Jurkat, Clone E6-1 (cell line): ENCODE results near the gene SHANK3.

Source experiments
- DNase-seq: peaks from one replicate; pipeline ENCODE4 v3.0.0-alpha.2; 2011; ENCODE audit warnings: low read depth, low spot score
- H3K4me3 ChIP-seq: 2 replicates; pipeline ENCODE4 v1.5.1; 2011; ENCODE audit warnings: mild to moderate bottlenecking, low read length, control low read depth, moderate library complexity

SHANK3 gene

DNA sequence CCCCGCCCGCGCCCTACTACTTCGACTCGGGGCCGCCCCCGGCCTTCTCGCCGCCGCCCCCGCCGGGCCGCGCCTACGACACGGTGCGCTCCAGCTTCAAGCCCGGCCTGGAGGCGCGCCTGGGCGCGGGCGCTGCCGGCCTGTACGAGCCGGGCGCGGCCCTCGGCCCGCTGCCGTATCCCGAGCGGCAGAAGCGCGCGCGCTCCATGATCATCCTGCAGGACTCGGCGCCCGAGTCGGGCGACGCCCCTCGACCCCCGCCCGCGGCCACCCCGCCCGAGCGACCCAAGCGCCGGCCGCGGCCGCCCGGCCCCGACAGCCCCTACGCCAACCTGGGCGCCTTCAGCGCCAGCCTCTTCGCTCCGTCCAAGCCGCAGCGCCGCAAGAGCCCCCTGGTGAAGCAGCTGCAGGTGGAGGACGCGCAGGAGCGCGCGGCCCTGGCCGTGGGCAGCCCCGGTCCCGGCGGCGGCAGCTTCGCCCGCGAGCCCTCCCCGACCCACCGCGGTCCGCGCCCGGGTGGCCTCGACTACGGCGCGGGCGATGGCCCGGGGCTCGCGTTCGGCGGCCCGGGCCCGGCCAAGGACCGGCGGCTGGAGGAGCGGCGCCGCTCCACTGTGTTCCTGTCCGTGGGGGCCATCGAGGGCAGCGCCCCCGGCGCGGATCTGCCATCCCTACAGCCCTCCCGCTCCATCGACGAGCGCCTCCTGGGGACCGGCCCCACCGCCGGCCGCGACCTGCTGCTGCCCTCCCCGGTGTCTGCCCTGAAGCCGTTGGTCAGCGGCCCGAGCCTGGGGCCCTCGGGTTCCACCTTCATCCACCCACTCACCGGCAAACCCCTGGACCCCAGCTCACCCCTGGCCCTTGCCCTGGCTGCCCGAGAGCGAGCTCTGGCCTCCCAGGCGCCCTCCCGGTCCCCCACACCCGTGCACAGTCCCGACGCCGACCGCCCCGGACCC lies 48.0 kb downstream of the SHANK3 start:
- no peak for DNase-seq
- no peak overlapping the region for H3K4me3 ChIP-seq

- no peak for DNase-seq
Measured at GRCh38 chr22:50721257-50721844, 48.7 kb downstream of the SHANK3 start.

GRCh38 chr22:50722048-50722701 lies 49.6 kb downstream of the SHANK3 start:
- H3K4me3 ChIP-seq: no peak overlapping the region
- no peak for DNase-seq

More at GRCh38 chr22:50721257-50721844, 48.7 kb downstream of the SHANK3 start:
- no peak overlapping the region for H3K4me3 ChIP-seq
